Left kidney (tissue), 2 donors: Measurements from ENCODE around the gene EYA3. TPM values are rescaled to one million over a fixed set of nuclear protein-coding genes. Genes with fewer than 3 reads are reported as not detected.

Experiments
- DNase-seq: peaks from one replicate; pipeline ENCODE4 v3.0.0-alpha.2; 2013
- polyA plus RNA-seq: library from polyadenylated mRNA; unstranded; fragments of 120-200 nt; gene quantifications from one replicate; pipeline ENCODE4 v1.2.1, GENCODE V29; 2013; ENCODE audit not compliant: insufficient read length

EYA3 gene
- polyA plus RNA-seq, 1 donor = 64.1 TPM

DNA sequence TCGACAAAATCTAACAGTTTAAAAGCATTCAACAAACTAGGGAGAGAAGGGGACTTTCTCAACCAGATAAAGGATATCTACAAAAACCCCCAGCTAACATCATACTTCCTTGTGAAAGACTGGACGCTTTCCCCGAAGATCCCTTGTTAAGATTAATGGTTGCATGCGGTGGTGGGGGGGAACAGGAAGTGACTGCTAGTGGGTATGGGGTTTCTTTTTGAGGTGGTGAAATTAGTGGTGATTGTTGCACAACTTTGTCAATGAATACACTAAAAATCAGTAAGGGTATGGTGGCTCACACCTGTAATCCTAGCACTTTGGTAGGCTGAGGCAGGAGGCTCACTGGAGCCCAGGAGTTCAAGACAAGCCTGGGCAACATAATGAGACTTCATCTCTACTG lies 26.9 kb upstream of the EYA3 start:
- DNase-seq = no peak

- no peak for DNase-seq
These were observed 26.4 kb upstream of the EYA3 start for GRCh38 chr1:28114844-28115243.

- DNase-seq = no peak
These were observed 24.8 kb upstream of the EYA3 start for GRCh38 chr1:28113242-28113572.

GRCh38 chr1:28112388-28113241 lies 24.2 kb upstream of the EYA3 start:
- DNase-seq = no peak

GRCh38 chr1:28111157-28111556 lies 22.7 kb upstream of the EYA3 start:
- no peak for DNase-seq

- DNase-seq = no peak
These were observed 22.1 kb upstream of the EYA3 start for GRCh38 chr1:28110555-28110954.

GRCh38 chr1:28109639-28110038 lies 21.2 kb upstream of the EYA3 start:
- DNase-seq = no peak

DNA sequence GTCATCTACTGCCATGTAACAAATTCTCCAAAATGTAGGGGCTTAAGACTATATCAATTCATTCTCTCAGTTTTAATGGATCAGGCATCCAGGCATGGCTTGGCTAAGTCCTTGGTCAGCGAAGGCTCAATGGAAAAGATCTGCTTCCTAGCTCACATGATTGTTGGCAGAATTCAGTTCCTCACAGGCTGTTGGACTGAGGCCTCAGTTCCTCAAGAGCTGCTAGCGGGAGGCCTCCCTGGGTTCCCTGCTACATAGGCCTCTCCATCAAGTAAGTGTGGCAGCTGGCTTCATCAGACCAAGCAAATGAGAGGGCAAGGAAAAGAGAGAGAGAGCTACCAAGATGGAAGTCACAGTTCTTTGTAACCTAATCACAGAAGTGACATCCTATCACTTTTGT lies 19.6 kb upstream of the EYA3 start:
- no peak for DNase-seq

GRCh38 chr1:28104866-28105467 lies 16.6 kb upstream of the EYA3 start:
- DNase-seq = no peak

DNA sequence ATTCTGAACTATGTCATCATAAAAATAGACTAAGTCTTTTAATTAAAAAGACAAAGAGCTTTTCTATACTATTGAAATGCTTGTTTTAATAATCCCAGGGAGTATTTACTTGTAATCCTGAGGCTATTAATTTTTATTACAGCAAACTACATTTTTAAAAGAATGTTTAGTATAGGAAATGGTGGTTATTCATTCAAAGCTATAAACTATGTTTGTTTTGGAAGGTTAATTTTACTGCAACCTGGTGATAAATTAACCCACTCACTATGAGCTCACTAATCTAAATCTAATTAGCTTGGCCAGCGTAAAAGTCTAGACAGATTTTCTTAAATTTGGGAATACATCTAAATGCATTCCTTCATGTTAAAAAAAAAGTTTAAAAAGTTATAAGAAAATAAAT lies 13.8 kb upstream of the EYA3 start:
- no peak for DNase-seq

DNA sequence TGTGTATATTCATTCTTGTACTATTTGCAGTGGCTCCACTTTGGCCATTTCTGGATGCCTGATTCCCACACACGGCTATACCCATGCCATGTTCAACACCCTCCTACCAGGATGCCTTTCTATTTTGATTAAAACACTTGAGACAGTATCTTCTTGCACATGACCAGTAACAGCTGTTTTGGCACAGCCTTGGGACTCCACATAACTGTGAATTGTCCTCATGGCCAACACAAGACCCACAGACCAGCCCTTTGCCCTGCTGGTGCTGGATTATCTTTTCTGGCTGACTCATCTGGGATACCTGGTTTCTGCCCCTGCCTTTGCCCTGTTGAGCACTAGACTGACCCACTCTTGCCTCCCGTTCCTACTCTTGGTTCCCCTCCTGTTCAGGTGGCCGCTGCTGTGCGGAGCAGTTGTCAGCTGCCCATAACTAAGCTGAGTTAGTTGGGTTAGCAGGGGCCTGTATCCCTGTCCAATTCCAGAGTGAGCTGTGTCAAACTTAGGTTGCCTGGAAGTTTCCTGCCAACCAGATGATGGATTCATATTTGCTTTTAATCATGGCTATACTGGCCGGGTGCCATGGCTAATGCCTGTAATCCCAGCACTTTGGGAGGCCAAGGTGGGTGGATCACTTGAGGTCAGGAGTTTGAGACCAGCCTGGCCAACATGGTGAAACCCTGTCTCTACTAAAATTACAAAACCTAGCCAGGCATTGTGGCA lies 10.8 kb upstream of the EYA3 start:
- DNase-seq = no peak

DNA sequence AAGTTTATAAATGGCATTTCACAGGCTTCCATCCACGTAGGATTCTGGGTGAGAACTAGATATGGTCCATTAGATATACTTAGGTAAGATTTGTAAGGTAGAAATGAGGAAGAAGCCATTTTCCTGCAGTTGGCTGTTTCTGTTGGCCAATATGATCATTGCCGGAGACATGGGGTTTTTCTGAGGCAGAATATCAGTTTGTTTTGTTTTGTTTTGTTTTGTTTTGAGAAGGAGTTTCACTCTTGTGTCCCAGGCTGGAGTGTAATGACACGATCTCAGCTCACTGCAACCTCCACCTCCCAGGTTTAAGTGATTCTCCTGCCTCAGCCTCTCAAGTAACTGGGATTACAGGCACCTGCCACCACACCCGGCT lies 8.7 kb upstream of the EYA3 start:
- no peak for DNase-seq

DNA sequence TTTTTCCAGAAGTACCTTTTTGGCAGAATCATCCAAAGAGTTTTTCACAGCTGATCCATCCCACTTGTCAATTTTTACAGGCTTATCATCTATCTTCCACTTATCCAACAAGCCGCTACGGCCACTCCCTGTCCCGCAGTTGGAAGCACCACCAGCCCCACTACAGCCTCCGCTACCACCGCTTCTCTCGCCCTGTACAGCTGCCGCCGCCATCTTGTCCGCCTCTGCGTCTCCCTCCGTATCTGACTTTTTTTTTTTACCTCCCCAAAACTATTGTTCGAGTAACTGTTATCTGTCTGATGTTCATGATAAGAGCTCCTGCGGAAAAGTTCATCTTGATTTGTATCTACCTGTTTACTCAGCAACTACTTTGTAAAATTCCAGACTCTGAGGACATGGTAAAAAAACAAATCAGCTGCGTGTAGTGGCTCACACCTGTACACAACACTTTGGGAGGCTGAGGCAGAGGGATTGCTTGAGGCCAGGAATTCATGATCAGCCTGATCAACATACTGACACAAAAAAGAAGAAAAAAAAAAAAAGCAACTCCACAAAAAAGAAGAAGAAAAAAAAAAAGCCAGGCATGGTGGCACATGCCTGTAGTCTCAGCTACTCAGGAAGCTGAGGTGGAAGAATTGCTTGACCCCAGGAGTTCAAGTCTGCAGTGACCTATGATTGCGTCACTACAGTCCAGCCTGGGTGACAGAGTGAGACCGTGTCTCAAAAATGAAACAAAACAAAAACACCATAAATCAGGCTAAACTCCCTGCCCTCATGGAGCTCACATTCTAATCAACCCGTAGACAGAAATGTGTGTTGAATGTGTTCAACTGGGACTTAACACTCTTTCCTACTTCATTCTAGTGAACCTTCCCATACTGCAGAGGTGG lies 8.0 kb upstream of the EYA3 start:
- DNase-seq = no peak

GRCh38 chr1:28091043-28091781 lies 2.8 kb upstream of the EYA3 start:
- no peak for DNase-seq

DNA sequence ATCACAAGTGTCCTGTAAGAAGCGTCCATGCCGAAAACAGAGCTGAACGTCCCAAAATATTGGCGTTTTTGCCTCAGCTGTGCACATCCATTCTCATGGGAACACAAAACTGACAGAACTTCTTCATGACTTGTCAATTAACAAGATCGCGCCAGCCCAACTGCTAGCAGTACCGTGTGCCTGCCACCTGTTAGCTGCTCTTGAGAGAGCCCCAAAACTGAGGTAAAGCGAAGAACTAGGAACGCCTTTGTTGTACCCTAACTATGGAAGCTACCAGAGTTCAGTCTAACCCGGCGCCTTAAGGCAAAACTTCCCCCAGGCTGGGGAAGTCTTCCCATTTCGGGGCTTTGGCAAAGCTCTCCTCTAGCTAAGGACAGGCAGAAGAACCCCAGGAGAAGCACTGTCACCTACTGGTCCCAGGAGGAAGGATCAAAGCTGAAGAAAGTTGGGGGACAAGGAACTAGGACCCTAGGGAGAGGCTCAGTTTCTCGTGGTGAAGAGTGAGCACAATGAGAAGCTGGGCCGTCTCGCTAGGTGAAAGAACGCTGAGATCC lies 719 bp downstream of the EYA3 start:
- no peak for DNase-seq

- DNase-seq = no peak
These were observed 1.8 kb downstream of the EYA3 start for GRCh38 chr1:28086651-28087050.

DNA sequence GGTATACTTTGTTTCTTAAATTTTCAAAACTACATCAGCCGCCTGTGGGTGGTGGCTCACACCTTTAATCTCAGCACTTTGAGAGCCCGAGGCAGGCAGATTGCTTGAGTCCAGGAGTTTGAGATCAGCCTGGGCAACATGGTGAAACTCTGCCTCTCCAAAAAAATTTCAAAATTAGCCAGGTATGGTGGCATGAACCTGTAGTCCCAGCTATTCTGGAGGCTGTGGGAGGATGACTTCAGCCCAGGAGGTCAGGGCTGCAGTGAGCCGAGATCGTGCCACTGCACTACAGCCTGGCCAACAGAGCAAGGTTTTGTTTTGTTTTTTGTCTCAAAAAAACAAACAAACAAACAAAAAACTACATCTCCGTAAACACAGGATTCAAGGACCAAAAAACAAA lies 3.3 kb downstream of the EYA3 start:
- no peak for DNase-seq

DNA sequence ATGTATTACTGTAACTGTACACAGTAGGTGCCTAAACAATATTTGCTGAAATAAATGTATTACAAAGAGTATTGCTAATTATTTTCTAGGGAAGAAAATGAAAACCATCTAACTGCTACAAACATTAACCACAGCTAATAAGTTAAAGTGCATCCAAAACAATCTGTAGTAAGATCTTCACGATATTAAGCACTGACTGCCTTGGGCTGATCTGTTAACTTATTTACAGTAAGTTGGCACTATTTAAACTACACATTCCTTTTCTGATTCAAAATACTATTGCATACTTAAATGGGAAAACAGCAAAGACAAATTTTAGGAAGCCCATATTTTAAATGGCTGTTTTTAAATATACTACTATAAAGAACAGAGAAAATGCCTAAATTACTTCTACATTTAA lies 4.5 kb downstream of the EYA3 start:
- DNase-seq = no peak

- no peak for DNase-seq
These were observed 9.5 kb downstream of the EYA3 start for GRCh38 chr1:28078680-28079626.

DNA sequence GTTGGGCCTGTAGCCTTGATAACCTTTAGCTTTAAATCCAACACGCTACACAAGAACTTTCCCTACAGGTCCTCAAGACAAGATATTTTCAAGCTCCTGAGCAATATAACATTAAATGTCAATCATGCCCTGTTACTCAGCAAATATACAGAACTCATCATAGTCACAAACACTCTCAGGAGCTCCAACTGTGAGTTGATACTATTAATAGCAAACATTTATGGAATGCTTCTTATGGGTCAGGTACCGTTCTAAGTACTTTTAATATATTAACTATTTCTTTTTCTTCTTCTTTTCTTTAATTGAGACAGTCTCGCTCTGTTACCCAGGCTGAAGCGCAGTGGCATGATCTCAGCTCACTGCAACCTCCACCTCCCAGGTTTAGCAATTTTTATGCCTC lies 10.1 kb downstream of the EYA3 start:
- DNase-seq = no peak
